ENCODE results near the gene SMPDL3B. TPM values are rescaled to one million over a fixed set of nuclear protein-coding genes. Genes with fewer than 3 reads are reported as not detected.

SMPDL3B gene
- total RNA-seq, 1 donor from 2014 or later, result not detected

DNA sequence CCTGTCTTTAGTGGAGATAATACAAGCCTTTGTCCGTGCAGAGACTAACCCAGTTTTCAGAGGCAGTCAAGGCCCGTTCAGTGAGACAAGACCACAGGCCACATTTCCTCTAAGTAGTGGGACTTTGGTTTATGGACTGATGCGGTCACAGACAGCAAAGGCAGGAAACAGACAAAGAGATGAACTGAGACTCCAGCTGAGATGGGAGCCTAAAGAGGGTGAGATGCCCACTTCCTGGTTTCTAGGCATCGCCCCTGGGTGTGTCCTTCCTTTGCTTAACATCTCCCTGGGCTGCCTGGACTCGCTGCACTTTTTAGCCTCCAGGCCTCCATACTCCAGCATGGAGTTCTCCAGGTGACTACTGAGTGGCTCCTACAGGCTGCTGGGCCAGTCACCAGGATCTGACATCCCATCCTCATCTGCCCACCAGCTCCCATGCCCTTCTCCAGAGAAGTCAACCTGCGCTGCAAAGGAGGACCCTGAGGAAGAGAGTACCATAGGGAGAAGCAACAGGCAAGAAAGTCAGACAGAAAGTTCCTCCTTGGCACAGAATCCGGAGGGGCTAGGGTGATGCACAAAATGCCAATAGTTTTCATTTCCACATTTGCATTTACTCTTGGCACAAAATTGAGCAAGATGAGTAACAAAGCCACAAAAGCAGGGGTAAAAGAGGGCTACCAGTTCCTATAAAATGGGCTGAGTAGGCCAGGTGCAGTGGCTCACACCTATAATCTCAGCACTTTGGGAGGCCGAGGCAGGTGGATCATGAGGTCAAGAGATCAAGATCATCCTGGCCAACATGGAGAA lies 47.4 kb upstream of the SMPDL3B start:
- Histone ChIP-seq H3K27me3 (no peaks in the 10 kb centered on the region), H3K36me3 (peaks cover 17 to 26% of the 10 kb centered on the region in 2 donors), H3K4me3 (no peak overlapping the region), H3K4me1 (no peaks in the 10 kb centered on the region), H3K9me3 (no peaks in the 10 kb centered on the region), H3K27ac (peak overlapping the region in 1 of 2 donors; percentile 18)
- DNase-seq (ENCODE audit: low spot score in 2 of 2), result no peak
- TF ChIP-seq, protein P1, sequence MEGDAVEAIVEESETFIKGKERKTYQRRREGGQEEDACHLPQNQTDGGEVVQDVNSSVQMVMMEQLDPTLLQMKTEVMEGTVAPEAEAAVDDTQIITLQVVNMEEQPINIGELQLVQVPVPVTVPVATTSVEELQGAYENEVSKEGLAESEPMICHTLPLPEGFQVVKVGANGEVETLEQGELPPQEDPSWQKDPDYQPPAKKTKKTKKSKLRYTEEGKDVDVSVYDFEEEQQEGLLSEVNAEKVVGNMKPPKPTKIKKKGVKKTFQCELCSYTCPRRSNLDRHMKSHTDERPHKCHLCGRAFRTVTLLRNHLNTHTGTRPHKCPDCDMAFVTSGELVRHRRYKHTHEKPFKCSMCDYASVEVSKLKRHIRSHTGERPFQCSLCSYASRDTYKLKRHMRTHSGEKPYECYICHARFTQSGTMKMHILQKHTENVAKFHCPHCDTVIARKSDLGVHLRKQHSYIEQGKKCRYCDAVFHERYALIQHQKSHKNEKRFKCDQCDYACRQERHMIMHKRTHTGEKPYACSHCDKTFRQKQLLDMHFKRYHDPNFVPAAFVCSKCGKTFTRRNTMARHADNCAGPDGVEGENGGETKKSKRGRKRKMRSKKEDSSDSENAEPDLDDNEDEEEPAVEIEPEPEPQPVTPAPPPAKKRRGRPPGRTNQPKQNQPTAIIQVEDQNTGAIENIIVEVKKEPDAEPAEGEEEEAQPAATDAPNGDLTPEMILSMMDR (IDR thresholded peaks at IDR 0.05), result no peak
- intact Hi-C loops (cut with DNase I), result no loop called here

DNA sequence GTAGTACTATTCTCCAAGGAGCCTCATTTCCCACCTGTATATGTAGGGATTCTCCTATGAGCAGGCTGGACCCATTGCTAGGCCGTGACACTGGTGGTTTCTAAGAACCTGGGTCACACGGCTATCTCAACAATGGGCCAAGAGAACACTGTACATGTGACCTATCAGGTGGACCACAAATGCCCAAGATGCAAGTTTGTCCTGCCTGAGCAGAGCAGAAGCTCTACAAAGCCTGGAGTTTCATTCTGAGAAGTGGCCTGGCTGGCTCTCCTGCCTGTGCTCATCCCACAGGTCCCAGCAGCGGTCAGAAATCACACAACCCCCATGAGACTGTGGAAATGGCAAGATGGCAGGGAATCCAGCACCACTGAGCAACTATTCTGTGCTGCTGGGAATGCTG lies 45.3 kb upstream of the SMPDL3B start:
- no peak for DNase-seq (ENCODE audit: low spot score in 2 of 2)
- intact Hi-C loops (cut with DNase I), result no loop called here
- Histone ChIP-seq H3K4me3 (no peak overlapping the region), H3K9me3 (no peaks in the 10 kb centered on the region), H3K36me3 (peaks cover 38 to 44% of the 10 kb centered on the region in 2 donors), H3K27me3 (no peaks in the 10 kb centered on the region), H3K4me1 (no peaks in the 10 kb centered on the region), H3K27ac (no peak overlapping the region)
- TF ChIP-seq, protein P1 (IDR thresholded peaks at IDR 0.05), result no peak

DNA sequence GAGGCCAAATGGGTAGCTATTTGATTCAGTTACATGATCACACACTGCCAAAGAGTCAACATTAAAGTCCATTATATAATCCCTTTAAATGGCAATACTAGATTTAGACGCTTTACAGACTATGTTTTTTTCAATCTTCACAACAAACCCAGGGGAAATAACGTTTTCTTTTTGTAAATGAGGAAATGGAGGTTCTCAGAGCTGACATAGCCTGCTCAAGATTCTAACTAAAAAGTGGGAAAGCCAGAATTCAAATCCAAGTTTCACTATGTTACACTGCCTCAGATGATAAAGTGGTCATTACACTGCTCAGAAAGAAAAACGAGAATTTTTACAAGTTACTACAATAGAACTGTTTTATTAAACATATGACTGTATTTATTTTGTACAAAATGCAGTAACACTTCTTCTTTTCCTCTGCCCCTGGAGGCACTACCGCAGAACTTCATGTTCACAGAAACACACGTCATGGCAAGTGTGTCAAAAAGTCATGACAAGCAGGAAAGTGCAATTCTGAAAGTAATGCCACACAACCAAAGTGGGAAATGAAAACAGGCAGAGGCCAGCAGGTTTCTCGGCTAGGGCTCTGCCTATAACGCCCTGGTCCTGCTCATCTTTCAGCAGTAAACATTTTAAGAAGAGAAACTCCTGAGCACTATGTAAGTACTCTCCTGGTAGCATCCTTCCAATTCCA lies 43.5 kb upstream of the SMPDL3B start:
- intact Hi-C loops (cut with DNase I), result no loop called here
- H3K36me3 ChIP-seq, result peaks cover 56 to 63% of the 10 kb centered on the region in 2 donors
- no peak for DNase-seq (ENCODE audit: low spot score in 2 of 2)
- H3K27ac ChIP-seq, result peak overlapping the region; percentile 29 to 32
- H3K4me3 ChIP-seq, result no peak overlapping the region
- H3K4me1 ChIP-seq, result no peaks in the 10 kb centered on the region
- H3K9me3 ChIP-seq, result no peaks in the 10 kb centered on the region
- TF ChIP-seq, protein P1 (IDR thresholded peaks at IDR 0.05), result no peak
- no peaks in the 10 kb centered on the region for H3K27me3 ChIP-seq

DNA sequence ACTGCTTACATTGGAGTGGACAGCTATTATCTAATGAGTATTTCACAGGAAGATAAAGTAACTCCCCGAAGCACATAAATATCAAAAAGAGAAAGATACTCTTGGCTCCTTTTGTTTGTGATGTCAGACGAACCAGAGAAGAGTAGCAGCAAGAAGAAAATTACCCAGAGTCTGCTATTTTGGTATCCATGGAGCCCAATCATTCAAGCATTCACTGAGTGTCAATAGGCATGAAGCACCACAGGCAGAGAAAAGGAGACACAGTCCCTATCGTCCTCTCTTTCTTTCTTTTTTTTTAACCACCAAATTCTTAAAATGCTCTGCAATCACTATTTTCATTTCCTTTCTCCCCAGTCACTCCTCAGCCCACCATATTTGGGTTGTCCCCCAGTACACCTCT lies 40.3 kb upstream of the SMPDL3B start:
- no peaks in the 10 kb centered on the region for H3K4me1 ChIP-seq
- DNase-seq (ENCODE audit: low spot score in 2 of 2), result no peak
- intact Hi-C loops (cut with DNase I), result no loop called here
- no peak overlapping the region for H3K27ac ChIP-seq
- peaks cover 70 to 73% of the 10 kb centered on the region in 2 donors for H3K36me3 ChIP-seq
- no peaks in the 10 kb centered on the region for H3K9me3 ChIP-seq
- H3K4me3 ChIP-seq, result no peak overlapping the region
- TF ChIP-seq, protein P1 (IDR thresholded peaks at IDR 0.05), result no peak
- no peaks in the 10 kb centered on the region for H3K27me3 ChIP-seq

DNA sequence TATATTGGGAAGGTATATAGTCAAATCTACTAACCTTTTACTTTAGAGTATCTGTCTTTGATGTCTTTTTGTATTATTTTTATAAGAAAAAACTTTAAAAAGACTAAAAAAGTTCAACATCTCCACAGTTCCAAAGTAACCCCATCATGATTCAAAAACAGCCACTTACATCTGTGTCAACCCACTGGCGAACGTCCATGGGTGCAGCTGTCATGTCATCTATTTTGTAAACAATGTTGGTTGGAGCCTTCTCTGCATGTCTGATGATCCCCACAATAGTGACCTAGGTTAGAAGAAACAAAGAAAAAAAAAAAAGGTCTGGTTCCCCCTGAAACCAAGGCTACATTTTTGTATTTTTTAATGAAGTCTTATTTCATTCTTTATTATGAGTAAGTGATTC lies 28.0 kb upstream of the SMPDL3B start:
- Histone ChIP-seq H3K9me3 (no peaks in the 10 kb centered on the region), H3K27ac (no peak overlapping the region), H3K36me3 (peaks cover 52 to 86% of the 10 kb centered on the region in 2 donors), H3K4me3 (no peak overlapping the region), H3K27me3 (no peaks in the 10 kb centered on the region), H3K4me1 (no peaks in the 10 kb centered on the region)
- TF ChIP-seq, protein P1 (IDR thresholded peaks at IDR 0.05), result no peak
- no peak for DNase-seq (ENCODE audit: low spot score in 2 of 2)
- intact Hi-C loops (cut with DNase I), result no loop called here

All from ascending aorta (tissue), 2 donors.